Endothelial cell of umbilical vein (primary cell): ENCODE data around the gene MEIOB. TPM values are rescaled to one million over a fixed set of nuclear protein-coding genes. Genes with fewer than 3 reads are reported as not detected.

Experiments used
- BruUV-seq: library from RNA; stranded (reverse); fragments of 400-500 nt; replicated peaks from 2 replicates; lab custom pipeline; 2021; lab: Mats Ljungman, UMichigan
- CTCF ChIA-PET: fragments of 300-600, 350-600 bp; sonication (Branson Sonifier 250); formaldehyde crosslinking; loops from one replicate; lab custom pipeline; 2021; ENCODE audit warnings: antibody characterized with exemption, inconsistent platforms; lab: Charles Lee
- POLR2A ChIA-PET: fragments of 300-600, 350-600 bp; sonication (Branson Sonifier 250); formaldehyde crosslinking; loops from one replicate; lab custom pipeline; 2021; ENCODE audit warnings: antibody characterized with exemption, inconsistent platforms; lab: Charles Lee
- DNase-seq: peaks from one replicate; pipeline ENCODE4 v3.0.0-alpha.2; 2011; ENCODE audit warnings: low read depth, low spot score
- FAIRE-seq: peaks from 2 replicates; lab custom pipeline; 2011; peaks lifted over from hg19 to GRCh38; lab: Jason Lieb, UNC
- H2AFZ ChIP-seq: 2 replicates; pipeline ENCODE4 v1.6.0; 2012; ENCODE audit warnings: low read depth, low read length, control low read depth, inconsistent platforms
- H3K27ac ChIP-seq: 2 replicates; pipeline ENCODE4 v1.5.1; 2011; ENCODE audit warnings: low read depth, mild to moderate bottlenecking, control low read depth, low read length, moderate library complexity; ENCODE audit not compliant: insufficient read depth
- H3K27me3 ChIP-seq, 2 experiments: 2 replicates each; pipeline versions ENCODE4 v1.6.0 to v1.6.1; 2011; ENCODE audit warnings: low read length in 2 of 2, mixed read lengths in 1 of 2; ENCODE audit not compliant: control insufficient read depth in 2 of 2, insufficient read depth in 2 of 2
- H3K36me3 ChIP-seq, 2 experiments: 2 replicates in 1 of 2; 3 replicates in 1 of 2; pipeline ENCODE4 v1.5.1; 2011; ENCODE audit warnings: low read length in 2 of 2, mild to moderate bottlenecking in 1 of 2, moderate library complexity in 1 of 2; ENCODE audit not compliant: control insufficient read depth in 2 of 2, insufficient read depth in 2 of 2; ENCODE audit errors: extremely low read depth in 1 of 2
- H3K4me1 ChIP-seq: 3 replicates; pipeline ENCODE4 v1.5.1; 2011; ENCODE audit warnings: mild to moderate bottlenecking, low read length; ENCODE audit not compliant: control insufficient read depth, insufficient read depth; ENCODE audit errors: extremely low read depth
- H3K4me2 ChIP-seq: 2 replicates; pipeline ENCODE4 v1.6.1; 2011; ENCODE audit warnings: low read length, control low read depth, mixed read lengths; ENCODE audit not compliant: insufficient read depth
- H3K4me3 ChIP-seq, 3 experiments: fragments of 200-600 bp in 1 of 3; sonication (generic), shearing (Covaris generic) in 1 of 3; replicated peaks in 1 of 3; 2 replicates each; pipeline ENCODE4 v1.5.1; 2011 to 2016; ENCODE audit warnings: control low read depth in 3 of 3, low read length in 3 of 3, mild to moderate bottlenecking in 2 of 3, inconsistent platforms in 1 of 3, low read depth in 1 of 3, moderate library complexity in 1 of 3; ENCODE audit not compliant: insufficient read depth in 1 of 3
- H3K79me2 ChIP-seq: 2 replicates; pipeline ENCODE4 v1.6.0; 2012; ENCODE audit warnings: low read length, inconsistent platforms; ENCODE audit not compliant: control insufficient read depth, insufficient read depth
- H3K9ac ChIP-seq: replicated peaks from 2 replicates; pipeline ENCODE3; 2011; ENCODE audit warnings: low read length, control low read depth; ENCODE audit not compliant: insufficient read depth; ENCODE audit errors: extremely low read depth
- H3K9me1 ChIP-seq: replicated peaks from 3 replicates; pipeline ENCODE4 v1.6.0; 2011; ENCODE audit warnings: mild to moderate bottlenecking, low read length; ENCODE audit not compliant: control insufficient read depth, insufficient read depth; ENCODE audit errors: extremely low read depth
- H3K9me3 ChIP-seq: replicated peaks from 2 replicates; pipeline ENCODE4 v1.5.1; 2012; ENCODE audit warnings: low read length, inconsistent platforms; ENCODE audit not compliant: control insufficient read depth, insufficient read depth
- H4K20me1 ChIP-seq: replicated peaks from 2 replicates; pipeline ENCODE3; 2011; ENCODE audit warnings: mild to moderate bottlenecking, low read length; ENCODE audit not compliant: control insufficient read depth, insufficient read depth; ENCODE audit errors: extremely low read depth
- EZH2 ChIP-seq: IDR thresholded peaks from 2 replicates; pipeline ENCODE4 v1.6.1; 2012; ENCODE audit warnings: borderline replicate concordance, low read depth, mild to moderate bottlenecking, moderate library complexity, low read length, inconsistent platforms; ENCODE audit not compliant: severe bottlenecking
- FOS ChIP-seq: IDR thresholded peaks from 2 replicates; pipeline ENCODE4 v1.6.1; 2011; ENCODE audit warnings: mild to moderate bottlenecking, low read length, moderate library complexity, borderline replicate concordance; ENCODE audit not compliant: insufficient read depth
- GATA2 ChIP-seq: IDR thresholded peaks from 2 replicates; pipeline ENCODE4 v1.7.0; 2011; ENCODE audit warnings: low read depth, mild to moderate bottlenecking, moderate library complexity, mixed read lengths, low read length; ENCODE audit not compliant: insufficient read length, insufficient read depth
- JUN ChIP-seq: IDR thresholded peaks from 2 replicates; pipeline ENCODE4 v1.6.1; 2011; ENCODE audit warnings: borderline replicate concordance, low read depth; ENCODE audit not compliant: insufficient read length, insufficient read depth
- MAX ChIP-seq: IDR thresholded peaks from 2 replicates; pipeline ENCODE4 v1.6.1; 2011; ENCODE audit not compliant: insufficient read depth, insufficient read length
- MYC ChIP-seq: IDR thresholded peaks from one replicate; pipeline ENCODE4 v1.6.1; 2011; ENCODE audit warnings: mild to moderate bottlenecking, low read depth, low read length
- POLR2A ChIP-seq: IDR thresholded peaks from 2 replicates; pipeline ENCODE4 v1.6.1; 2012; ENCODE audit warnings: low read depth, mild to moderate bottlenecking, control low read depth, low read length
- POLR2AphosphoS5 ChIP-seq: IDR thresholded peaks from 2 replicates; pipeline ENCODE4 v1.6.1; 2012; ENCODE audit warnings: low read depth, mild to moderate bottlenecking, control low read depth, low read length, moderate library complexity; ENCODE audit not compliant: insufficient read depth
- dilution Hi-C: fragments of 300-500 bp; cut with MboI; formaldehyde crosslinking; loops from one replicate; pipeline ENCODE4 v1.15.0; 2019; ENCODE audit warnings: low sequenced_read_pairs; ENCODE audit not compliant: extremely low pct_ligation_motif_present
- intact Hi-C: fragments of 100-400 bp; cut with micrococcal nuclease; formaldehyde crosslinking; loops from one replicate; pipeline ENCODE4 v1.10.0; 2022
- polyA plus RNA-seq, 4 experiments: library from polyadenylated mRNA; depleted of rRNA in 3 of 4; stranded (reverse) in 3 of 4; unstranded in 1 of 4; fragments of >200 nt; gene quantifications; 2 replicates each; pipeline versions ENCODE4 v1.2.1 to v1.2.3, GENCODE V29; 2011 to 2012; ENCODE audit warnings: missing spikeins in 1 of 4
- total RNA-seq: library from RNA; stranded (reverse); gene quantifications from 2 replicates; pipeline ENCODE4 v1.2.3, GENCODE V29; 2021
- TF ChIP-seq, protein P1 (sequence below), 2 donors: IDR thresholded peaks; 1 replicate in 1 of 2; 2 replicates in 1 of 2; pipeline ENCODE4 v1.5.1; 2011; ENCODE audit warnings: low read length in 2 of 2, mild to moderate bottlenecking in 2 of 2, moderate library complexity in 2 of 2, control low read depth in 1 of 2, inconsistent platforms in 1 of 2, low read depth in 1 of 2; ENCODE audit not compliant: insufficient read depth in 1 of 2; ENCODE audit errors: extremely low read depth in 1 of 2

MEIOB gene
- total and polyA plus RNA-seq, 2 donors (not counting 3 experiments of a cell fraction or from before 2014, with no cell fraction given), result 0.04 TPM; not detected in 1

DNA sequence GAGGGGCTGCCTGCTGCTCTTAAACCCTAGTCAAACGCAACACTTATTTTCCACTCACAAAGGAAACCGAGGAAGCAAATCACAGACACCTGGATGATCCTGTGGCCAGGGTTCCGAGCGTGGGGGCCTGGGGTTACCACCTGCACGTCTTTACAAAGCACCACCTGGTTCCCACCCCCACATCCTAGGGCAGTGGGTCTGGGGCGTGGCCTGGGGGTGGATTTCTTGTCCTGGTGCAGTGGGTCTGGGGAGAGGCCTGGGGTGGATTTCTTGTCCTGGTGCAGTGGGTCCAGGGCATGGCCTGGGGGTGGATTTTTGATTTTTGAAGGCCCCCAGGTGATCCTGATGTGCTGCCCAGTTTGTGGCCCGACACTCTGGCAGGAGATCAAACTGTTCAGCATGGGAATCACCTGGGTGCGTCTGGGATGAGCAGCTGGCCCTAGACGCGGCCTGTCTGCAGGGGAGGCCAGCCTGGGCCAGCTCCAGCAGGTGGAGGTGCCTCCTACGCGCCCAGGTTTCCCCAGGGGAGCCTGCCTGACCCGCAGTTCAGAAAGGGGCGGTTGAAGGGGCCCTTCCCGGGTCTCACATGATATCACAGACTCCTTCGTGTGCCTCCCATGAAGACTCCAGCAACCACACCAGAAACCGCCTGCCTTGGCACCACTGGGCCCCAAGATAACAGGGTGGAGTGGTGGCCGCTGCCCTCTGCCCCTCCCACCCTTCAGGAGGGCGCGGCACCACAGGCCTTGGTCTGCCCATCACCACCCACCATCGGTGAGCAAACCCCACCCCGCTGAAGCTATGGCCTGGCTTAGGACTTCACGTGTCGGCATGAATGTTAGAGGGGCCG is 51.6 kb downstream of the MEIOB start:
- Histone ChIP-seq H2AFZ (no peak overlapping the region), H3K9ac (no peak overlapping the region), H4K20me1 (no peaks in the 10 kb centered on the region), H3K27ac (no peak overlapping the region), H3K4me3 (no peak overlapping the region), H3K4me1 (peaks cover under 1% of the 10 kb centered on the region), H3K9me3 (no peaks in the 10 kb centered on the region), H3K36me3 (peaks cover 0 to 36% of the 10 kb centered on the region in 2 experiments), H3K9me1 (no peaks in the 10 kb centered on the region), H3K27me3 (no peaks in the 10 kb centered on the region), H3K79me2 (peaks cover under 1% of the 10 kb centered on the region), H3K4me2 (no peak overlapping the region)
- intact Hi-C loops, result no loop called here
- POLR2A ChIA-PET, result no interaction called here
- TF ChIP-seq POLR2AphosphoS5 (no peak), MYC (no peak), FOS (no peak), POLR2A (no peak), EZH2 (no peak), MAX (no peak), GATA2 (no peak), JUN (no peak)
- TF ChIP-seq, protein P1, sequence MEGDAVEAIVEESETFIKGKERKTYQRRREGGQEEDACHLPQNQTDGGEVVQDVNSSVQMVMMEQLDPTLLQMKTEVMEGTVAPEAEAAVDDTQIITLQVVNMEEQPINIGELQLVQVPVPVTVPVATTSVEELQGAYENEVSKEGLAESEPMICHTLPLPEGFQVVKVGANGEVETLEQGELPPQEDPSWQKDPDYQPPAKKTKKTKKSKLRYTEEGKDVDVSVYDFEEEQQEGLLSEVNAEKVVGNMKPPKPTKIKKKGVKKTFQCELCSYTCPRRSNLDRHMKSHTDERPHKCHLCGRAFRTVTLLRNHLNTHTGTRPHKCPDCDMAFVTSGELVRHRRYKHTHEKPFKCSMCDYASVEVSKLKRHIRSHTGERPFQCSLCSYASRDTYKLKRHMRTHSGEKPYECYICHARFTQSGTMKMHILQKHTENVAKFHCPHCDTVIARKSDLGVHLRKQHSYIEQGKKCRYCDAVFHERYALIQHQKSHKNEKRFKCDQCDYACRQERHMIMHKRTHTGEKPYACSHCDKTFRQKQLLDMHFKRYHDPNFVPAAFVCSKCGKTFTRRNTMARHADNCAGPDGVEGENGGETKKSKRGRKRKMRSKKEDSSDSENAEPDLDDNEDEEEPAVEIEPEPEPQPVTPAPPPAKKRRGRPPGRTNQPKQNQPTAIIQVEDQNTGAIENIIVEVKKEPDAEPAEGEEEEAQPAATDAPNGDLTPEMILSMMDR (IDR thresholded peaks at IDR 0.05; ENCODE audit: extremely low read depth in 1 of 2, insufficient read depth in 1 of 2, low read depth in 1 of 2, low read length in 2 of 2), result no peak
- FAIRE-seq, result no peak
- no TSS peak for BruUV-seq
- DNase-seq, result no peak
- CTCF ChIA-PET, result no interaction called here
- dilution Hi-C loops, result no loop called here
